ENCODE results near the gene PSEN2.

- TF ChIP-seq CTCF (IDR thresholded peaks at IDR 0.05; ENCODE audit: low read depth, low read length): no peak
- no peak for TF ChIP-seq EZH2phosphoT487 (IDR thresholded peaks at IDR 0.05; ENCODE audit: low read depth)
Observed at GRCh38 chr1:226820941-226821718, 49.3 kb upstream of the PSEN2 start.
